H7 (cell line): ENCODE data around the gene DFFB. TPM values are rescaled to one million over a fixed set of nuclear protein-coding genes. Genes with fewer than 3 reads are reported as not detected.

ENCODE experiments used
- DNase-seq: peaks from one replicate; pipeline ENCODE4 v3.0.0; 2012
- H3K27me3 ChIP-seq: 2 replicates; pipeline ENCODE4 v1.6.0; 2011; ENCODE audit warnings: mild to moderate bottlenecking, low read length; ENCODE audit not compliant: control insufficient read depth, insufficient read depth
- H3K36me3 ChIP-seq: replicated peaks from 2 replicates; pipeline ENCODE4 v1.5.1; 2011; ENCODE audit warnings: low read length; ENCODE audit not compliant: control insufficient read depth, insufficient read depth
- H3K4me3 ChIP-seq: 2 replicates; pipeline ENCODE4 v1.5.1; 2011; ENCODE audit warnings: low read depth, mild to moderate bottlenecking, control low read depth, low read length, moderate library complexity; ENCODE audit not compliant: insufficient read depth
- total RNA-seq: library from RNA; depleted of rRNA; stranded (reverse); fragments of >200 nt; shearing (Covaris generic); gene quantifications from 2 replicates; pipeline ENCODE4 v1.2.3, GENCODE V29; 2014

DFFB gene
- total RNA-seq, 1 experiment from 2014 or later: 12.1 TPM

DNA sequence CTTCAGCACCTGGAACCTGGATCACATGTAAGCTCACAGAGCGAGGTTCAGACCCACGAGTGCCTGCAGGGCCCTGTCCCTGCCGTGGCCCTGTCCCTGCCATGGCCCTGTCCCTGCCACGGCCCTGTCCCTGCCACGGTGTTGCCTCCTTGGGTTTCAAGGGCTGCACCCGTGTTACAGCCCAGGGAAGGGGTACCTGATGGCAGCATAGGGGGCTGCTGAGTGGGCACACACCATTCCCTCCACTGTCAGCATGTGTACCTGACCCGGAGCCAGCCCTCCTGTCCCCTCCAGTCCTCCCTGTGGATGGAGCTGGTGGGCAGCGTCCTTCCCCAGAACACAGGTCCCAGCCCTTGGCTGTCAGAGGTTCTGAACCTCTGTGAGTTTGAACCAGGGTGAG lies 15.3 kb downstream of the DFFB start:
- H3K36me3 ChIP-seq: no peaks in the 10 kb centered on the region; the same call in 1 of the 2 replicates
- H3K27me3 ChIP-seq: no peaks in the 10 kb centered on the region
- no peak for DNase-seq
- H3K4me3 ChIP-seq: no peak overlapping the region

DNA sequence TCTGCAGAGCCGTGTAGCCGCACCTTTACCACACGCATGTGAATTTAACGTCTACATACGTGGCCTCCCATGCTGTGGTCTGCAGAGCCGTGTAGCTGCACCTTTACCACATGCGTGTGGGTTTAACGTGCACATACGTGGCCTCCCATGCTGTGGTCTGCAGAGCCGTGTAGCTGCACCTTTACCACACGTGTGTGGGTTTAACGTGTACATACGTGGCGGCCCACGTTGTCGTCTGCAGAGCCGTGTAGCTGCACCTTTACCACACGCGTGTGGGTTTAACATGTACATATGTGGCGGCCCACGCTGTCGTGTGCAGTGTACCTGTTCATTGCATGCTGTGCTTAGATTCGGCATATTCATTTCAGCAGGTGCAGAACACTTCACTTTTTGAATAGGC lies 17.5 kb downstream of the DFFB start:
- Histone ChIP-seq H3K27me3 (no peaks in the 10 kb centered on the region), H3K4me3 (no peak overlapping the region), H3K36me3 (no peaks in the 10 kb centered on the region; the same call in 1 of the 2 replicates)
- no peak for DNase-seq

DNA sequence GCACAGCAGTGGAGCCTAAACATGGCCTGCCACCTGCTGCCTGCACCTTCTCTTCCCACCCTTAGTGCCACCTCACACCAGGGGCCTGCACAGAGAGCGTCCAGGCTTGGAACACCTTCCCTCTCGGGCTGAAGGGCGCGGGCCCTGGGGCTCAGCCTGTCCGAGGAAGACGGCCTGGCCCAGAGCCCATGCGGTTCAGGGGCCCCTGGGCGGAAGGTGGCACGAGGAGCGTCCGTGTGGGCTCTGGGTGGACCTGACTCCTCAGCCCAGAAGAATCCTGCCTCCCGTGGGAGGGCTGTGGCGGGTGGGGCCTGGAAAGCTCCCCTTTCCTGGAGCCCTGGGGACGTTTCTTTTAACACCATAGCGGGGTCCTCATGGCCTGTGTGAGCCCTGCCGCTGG lies 19.4 kb downstream of the DFFB start:
- Histone ChIP-seq H3K27me3 (no peaks in the 10 kb centered on the region), H3K36me3 (no peaks in the 10 kb centered on the region; the same call in 1 of the 2 replicates), H3K4me3 (no peak overlapping the region)
- DNase-seq: no peak

DNA sequence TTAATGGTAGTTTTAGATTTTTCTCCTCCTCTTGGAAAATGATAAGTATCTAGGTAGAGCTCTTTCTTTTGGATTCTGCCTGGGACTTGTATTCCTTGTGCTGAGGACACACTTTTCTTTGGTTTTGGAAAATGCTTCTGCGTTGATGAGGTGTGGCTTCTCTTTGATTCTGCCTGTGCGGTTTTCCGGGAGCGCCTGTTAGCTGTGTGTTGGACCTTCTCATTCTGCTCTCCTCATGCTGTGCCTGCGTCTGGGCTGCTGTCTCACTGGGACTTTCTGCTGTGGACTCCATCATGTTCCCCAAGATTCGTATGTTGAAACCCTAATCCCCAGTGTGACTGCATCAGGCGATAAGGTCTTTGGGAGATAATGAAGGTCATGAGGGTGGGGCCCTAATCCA lies 21.8 kb downstream of the DFFB start:
- Histone ChIP-seq H3K27me3 (no peaks in the 10 kb centered on the region), H3K36me3 (no peaks in the 10 kb centered on the region), H3K4me3 (no peak overlapping the region)
- DNase-seq: no peak

DNA sequence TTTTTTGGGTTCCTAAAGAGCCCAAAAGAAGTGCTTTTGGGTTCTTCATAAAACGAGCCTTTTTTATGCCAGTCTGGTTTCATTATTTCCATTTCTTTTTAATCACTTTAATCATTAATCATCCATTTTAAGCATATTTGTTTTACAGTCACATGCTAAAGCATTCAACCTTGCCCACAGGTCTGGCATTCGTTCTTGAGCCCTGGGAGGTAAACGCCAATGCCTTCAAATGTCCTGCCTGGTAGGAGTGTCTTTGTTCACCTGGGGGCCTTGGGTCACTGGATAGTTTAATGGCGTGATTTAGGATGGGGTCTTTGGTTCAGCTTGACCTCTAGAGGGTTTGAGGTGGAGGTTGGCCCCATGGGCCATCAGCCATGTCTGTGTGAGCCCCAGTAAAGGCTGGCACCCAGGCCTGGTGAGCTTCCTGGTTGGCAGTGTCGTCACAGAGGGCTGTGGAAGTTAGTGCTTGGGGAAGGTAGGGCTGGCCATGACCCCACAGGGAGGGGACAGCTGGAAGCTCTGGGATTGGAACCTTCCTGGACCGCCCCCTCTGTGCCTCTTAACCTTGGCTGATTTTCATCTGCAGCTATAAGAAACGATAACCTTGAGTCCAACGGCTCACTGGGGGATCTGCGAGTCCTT lies 22.6 kb downstream of the DFFB start:
- H3K4me3 ChIP-seq: no peak overlapping the region
- H3K27me3 ChIP-seq: no peaks in the 10 kb centered on the region
- H3K36me3 ChIP-seq: no peaks in the 10 kb centered on the region
- DNase-seq: no peak

DNA sequence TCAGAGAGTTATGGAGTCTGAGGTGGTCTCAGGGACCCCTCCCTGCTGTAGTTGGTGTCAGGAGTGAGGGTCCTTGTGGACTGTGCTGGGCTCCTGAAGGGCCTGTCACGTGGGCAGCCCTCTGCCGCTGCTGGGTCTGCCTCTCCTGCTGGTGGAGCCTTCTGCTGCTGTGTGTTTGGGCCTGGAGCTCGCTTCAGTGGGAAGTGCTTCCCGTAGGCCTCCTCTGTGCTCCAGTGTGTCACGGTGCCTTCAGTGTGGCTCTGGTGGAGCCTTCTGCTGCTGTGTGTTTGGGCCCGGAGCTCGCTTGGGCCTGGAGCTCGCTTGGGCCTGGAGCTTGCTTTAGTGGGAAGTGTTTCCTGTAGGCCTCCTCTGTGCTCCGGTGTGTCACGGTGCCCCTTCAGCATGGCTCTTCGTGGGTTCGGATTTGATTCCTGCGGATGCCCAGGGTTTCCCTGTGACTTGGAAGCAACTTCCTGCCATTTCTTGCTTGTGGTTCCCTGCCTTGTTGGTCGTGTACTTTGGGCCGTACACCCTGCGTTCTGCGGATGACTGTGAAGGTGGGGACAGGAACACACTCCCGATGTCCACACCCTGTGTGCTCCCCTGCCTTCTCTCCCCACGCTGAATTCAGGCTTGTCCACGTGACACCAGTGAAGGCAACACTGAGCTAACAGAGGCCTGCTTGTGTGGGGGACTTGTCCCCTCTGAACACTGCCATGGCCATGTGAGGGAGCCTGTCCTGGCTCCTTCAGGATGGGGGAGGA lies 23.3 kb downstream of the DFFB start:
- Histone ChIP-seq H3K27me3 (no peaks in the 10 kb centered on the region), H3K4me3 (no peak overlapping the region), H3K36me3 (no peaks in the 10 kb centered on the region)
- DNase-seq: no peak

DNA sequence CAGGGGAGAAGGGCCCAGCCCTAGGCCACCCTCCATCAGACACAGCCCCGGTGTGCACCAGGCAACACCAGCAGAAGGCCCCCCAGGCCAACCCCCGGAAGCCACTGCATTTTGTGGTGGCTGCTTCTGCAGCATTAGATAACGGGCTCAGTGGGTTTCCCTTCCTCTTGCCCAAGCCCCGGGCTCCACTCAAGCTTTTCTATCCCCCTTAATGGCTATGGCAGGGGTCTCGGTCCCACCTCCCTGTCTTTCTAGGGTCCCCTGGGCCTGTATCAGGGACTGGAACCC lies 23.9 kb downstream of the DFFB start:
- no peaks in the 10 kb centered on the region for H3K27me3 ChIP-seq
- DNase-seq: no peak
- no peak overlapping the region for H3K4me3 ChIP-seq
- no peaks in the 10 kb centered on the region for H3K36me3 ChIP-seq

DNA sequence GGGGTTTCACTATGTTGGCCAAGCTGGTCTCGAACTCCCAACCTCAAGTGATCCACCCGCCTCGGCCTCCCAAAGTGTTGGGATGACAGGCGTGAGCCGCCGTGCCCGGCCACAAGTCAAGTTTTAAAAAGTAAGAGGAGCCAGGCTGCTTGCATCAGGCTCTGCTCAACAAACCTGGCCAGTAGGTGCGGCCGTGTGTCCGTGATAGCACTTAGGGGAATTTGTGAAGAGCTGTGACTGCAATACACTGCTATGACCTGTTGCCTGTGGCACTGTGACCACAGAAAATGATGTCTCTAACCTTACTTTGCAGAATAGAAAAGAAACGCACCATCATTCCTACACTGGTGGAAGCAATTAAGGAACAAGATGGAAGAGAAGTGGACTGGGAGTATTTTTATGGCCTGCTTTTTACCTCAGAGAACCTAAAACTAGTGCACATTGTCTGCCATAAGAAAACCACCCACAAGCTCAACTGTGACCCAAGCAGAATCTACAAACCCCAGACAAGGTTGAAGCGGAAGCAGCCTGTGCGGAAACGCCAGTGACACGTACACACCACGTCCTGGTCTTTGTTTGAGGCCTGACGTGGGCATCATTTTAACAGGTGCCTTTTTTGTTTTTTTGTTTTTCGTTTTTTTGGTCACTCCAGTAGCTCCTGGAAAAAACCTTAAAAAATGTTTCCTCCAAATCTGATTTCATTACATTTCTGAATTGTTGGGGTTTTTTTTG lies 26.1 kb downstream of the DFFB start:
- Histone ChIP-seq H3K4me3 (no peak overlapping the region), H3K27me3 (no peaks in the 10 kb centered on the region), H3K36me3 (no peaks in the 10 kb centered on the region)
- no peak for DNase-seq

DNA sequence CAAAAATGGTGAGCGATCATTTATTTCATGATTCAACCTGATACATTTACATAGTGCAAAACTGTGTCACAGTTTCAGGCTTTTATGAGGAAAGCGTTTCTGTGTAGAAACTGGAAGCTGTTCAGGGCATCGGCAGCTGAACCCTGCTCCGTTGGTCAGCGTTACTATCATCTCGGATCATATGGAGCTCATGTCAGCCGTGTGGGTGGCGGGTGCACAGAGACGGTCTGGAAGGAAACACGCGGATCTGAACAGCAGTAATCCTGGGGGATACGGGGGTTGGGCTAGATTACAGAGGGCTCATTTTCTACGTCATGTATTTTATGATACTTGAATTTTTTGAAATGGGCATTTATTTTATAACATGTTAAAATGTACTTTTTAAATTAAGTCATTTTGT lies 27.7 kb downstream of the DFFB start:
- Histone ChIP-seq H3K4me3 (no peak overlapping the region), H3K36me3 (peaks cover 4% of the 10 kb centered on the region)

DNA sequence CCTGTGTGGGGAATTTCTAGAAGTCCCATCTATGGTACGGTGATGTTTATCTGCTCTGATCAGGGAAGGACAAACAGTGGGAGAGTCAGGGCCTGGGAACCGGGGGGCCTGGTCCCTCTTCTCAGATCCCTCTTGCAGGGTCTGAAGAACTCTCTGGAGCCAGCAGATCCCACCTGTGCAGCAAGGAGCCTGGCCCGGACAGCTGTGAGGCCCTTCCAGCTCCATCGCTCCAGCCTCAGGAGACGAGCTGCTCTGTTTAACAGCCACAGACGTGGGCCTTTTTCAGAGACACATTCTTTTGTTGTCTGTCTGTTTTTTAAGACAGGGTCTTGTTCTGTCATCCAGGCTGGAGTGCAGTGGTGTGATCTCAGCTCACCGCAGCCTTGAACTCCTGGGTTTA lies 28.3 kb downstream of the DFFB start:
- DNase-seq: no peak
- Histone ChIP-seq H3K27me3 (no peaks in the 10 kb centered on the region), H3K36me3 (peaks cover 8% of the 10 kb centered on the region)

More for the DNA sequence above, 27.7 kb downstream of the DFFB start:
- DNase-seq: no peak
- H3K27me3 ChIP-seq: no peaks in the 10 kb centered on the region

DNA sequence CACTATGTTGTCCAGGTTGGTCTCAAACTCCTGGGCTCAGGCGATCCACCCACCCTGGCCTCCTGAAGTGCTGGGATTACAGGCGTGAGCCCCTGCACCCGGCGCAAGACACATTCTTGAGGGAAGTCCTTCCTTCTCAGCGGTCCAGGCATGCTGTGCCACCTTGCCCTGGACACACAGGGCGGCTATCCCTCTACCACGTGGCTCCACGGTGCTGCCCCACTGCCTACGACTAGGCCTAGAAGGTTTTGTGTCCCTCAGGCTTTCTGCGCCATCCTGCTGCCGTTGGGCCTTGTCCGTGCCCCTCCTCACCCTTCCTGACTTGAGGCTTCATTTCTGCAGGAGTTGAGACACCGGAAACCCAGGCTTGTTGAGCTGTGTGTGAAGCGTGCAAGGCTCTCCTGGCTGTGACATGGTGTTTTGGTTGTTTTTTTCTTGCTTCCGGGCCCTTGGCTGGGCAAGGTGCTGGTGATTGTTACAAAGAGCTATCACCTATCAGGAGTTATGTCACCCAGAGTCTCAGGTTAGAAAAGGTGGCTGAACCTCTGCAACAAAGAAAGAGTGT lies 28.9 kb downstream of the DFFB start:
- H3K4me3 ChIP-seq: no peak overlapping the region
- no peaks in the 10 kb centered on the region for H3K27me3 ChIP-seq
- no peak for DNase-seq
- peaks cover 14% of the 10 kb centered on the region for H3K36me3 ChIP-seq

More for the DNA sequence above, 28.3 kb downstream of the DFFB start:
- H3K4me3 ChIP-seq: no peak overlapping the region

DNA sequence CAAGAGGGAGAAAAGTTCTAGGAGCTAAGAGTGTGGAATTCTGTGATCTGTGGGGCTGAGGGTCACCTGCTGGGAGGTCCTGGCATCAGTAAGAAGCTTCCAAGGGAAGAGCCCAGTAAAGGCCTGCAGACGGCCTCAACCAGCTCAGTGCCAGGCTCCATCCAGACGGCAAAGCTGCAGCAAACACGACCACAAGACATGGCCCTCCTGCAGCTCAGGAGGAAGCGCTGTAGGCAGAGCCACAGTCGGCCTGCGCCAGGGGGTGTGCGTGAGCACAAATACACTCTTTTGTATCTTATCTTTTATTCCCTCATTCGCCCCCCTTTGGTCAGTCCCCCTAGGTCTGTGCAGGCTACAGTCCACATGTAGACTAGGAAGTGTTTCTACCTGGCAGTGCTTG lies 29.4 kb downstream of the DFFB start:
- no peak for DNase-seq
- Histone ChIP-seq H3K27me3 (no peaks in the 10 kb centered on the region), H3K36me3 (peaks cover 16% of the 10 kb centered on the region), H3K4me3 (no peak overlapping the region)

DNA sequence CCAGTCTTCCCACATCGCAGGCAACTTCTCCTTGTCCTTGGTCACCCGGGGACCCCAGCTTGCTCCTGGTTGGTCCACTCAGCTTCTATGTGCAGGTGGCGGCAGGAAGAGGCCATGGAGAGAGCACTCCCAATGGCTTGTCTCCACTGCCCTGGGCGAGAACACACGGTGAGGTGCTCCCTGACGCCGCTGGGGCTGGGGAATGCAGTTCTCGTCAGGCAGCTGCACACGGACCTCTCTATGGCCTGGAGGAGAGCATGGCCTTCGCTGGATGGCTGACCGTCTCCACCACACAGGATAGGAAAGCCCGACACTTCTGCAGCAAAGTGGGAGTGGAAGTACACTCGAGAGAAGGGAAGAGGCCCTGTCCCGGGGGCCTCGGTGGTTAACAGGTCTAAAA lies 31.0 kb downstream of the DFFB start:
- Histone ChIP-seq H3K4me3 (no peak overlapping the region), H3K27me3 (no peaks in the 10 kb centered on the region), H3K36me3 (peaks cover 18% of the 10 kb centered on the region)
- DNase-seq: no peak

DNA sequence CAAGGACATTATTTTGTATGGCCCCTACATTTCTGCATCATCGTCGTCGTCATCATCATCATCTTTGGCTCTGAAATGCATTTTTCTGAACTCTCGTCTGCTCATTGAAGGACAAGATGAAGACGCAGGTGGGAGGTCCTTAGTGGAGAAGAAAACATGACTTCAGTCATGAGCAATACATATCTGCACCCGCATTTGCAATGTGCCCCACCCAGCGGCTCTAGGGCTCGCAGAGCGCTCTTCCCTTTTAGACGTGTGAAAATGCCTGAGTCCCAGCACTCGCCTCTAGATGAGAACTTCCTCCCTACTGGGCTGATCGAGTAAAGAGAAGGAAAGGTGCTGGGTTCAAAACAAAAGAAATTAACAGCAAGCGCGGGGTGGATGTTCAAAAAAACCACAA lies 32.7 kb downstream of the DFFB start:
- no peak overlapping the region for H3K4me3 ChIP-seq
- DNase-seq: no peak
- no peaks in the 10 kb centered on the region for H3K27me3 ChIP-seq
- H3K36me3 ChIP-seq: peaks cover 18% of the 10 kb centered on the region
